Measurements from ENCODE around the gene DMC1. TPM values are rescaled to one million over a fixed set of nuclear protein-coding genes. Genes with fewer than 3 reads are reported as not detected.

Gene DMC1
- total and polyA plus RNA-seq, 2 of the 13 experiments (the other 11 are each of a cell fraction or from before 2014, with no cell fraction given): 0.82 TPM; not detected in 1

- TF ChIP-seq, protein P1, sequence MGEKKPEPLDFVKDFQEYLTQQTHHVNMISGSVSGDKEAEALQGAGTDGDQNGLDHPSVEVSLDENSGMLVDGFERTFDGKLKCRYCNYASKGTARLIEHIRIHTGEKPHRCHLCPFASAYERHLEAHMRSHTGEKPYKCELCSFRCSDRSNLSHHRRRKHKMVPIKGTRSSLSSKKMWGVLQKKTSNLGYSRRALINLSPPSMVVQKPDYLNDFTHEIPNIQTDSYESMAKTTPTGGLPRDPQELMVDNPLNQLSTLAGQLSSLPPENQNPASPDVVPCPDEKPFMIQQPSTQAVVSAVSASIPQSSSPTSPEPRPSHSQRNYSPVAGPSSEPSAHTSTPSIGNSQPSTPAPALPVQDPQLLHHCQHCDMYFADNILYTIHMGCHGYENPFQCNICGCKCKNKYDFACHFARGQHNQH (CRISPR knock-in tag; IDR thresholded peaks at IDR 0.05): no peak
- no peak for TF ChIP-seq THAP7 (CRISPR knock-in tag; IDR thresholded peaks at IDR 0.05)
- no peak for TF ChIP-seq ZNF383 (CRISPR knock-in tag; IDR thresholded peaks at IDR 0.05; ENCODE audit: borderline replicate concordance)
- no peak for TF ChIP-seq MEIS2 (CRISPR knock-in tag; IDR thresholded peaks at IDR 0.05)
- TF ChIP-seq, protein P2, sequence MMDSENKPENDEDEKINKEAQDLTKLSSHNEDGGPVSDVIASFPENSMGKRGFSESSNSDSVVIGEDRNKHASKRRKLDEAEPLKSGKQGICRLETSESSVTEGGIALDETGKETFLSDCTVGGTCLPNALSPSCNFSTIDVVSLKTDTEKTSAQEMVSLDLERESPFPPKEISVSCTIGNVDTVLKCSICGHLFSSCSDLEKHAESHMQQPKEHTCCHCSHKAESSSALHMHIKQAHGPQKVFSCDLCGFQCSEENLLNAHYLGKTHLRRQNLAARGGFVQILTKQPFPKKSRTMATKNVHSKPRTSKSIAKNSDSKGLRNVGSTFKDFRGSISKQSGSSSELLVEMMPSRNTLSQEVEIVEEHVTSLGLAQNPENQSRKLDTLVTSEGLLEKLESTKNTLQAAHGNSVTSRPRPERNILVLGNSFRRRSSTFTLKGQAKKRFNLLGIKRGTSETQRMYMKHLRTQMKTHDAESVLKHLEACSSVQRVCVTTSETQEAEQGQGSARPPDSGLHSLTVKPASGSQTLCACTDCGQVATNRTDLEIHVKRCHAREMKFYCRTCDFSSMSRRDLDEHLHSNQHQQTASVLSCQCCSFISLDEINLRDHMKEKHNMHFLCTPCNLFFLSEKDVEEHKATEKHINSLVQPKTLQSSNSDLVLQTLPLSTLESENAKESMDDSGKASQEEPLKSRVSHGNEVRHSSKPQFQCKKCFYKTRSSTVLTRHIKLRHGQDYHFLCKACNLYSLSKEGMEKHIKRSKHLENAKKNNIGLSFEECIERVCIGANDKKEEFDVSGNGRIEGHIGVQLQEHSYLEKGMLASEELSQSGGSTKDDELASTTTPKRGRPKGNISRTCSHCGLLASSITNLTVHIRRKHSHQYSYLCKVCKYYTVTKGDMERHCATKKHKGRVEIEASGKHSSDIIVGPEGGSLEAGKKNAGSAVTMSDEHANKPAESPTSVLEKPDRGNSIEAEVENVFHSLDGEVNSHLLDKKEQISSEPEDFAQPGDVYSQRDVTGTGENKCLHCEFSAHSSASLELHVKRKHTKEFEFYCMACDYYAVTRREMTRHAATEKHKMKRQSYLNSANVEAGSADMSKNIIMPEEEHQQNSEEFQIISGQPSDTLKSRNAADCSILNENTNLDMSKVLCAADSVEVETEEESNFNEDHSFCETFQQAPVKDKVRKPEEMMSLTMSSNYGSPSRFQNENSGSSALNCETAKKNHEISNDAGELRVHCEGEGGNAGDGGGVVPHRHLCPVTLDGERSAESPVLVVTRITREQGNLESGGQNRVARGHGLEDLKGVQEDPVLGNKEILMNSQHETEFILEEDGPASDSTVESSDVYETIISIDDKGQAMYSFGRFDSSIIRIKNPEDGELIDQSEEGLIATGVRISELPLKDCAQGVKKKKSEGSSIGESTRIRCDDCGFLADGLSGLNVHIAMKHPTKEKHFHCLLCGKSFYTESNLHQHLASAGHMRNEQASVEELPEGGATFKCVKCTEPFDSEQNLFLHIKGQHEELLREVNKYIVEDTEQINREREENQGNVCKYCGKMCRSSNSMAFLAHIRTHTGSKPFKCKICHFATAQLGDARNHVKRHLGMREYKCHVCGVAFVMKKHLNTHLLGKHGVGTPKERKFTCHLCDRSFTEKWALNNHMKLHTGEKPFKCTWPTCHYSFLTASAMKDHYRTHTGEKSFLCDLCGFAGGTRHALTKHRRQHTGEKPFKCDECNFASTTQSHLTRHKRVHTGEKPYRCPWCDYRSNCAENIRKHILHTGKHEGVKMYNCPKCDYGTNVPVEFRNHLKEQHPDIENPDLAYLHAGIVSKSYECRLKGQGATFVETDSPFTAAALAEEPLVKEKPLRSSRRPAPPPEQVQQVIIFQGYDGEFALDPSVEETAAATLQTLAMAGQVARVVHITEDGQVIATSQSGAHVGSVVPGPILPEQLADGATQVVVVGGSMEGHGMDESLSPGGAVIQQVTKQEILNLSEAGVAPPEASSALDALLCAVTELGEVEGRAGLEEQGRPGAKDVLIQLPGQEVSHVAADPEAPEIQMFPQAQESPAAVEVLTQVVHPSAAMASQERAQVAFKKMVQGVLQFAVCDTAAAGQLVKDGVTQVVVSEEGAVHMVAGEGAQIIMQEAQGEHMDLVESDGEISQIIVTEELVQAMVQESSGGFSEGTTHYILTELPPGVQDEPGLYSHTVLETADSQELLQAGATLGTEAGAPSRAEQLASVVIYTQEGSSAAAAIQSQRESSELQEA (CRISPR knock-in tag; IDR thresholded peaks at IDR 0.05; ENCODE audit: not compliant biosample characterization): no peak
- peak; percentile 57; the same call in 1 of the 2 replicates for TF ChIP-seq HDAC1 (CRISPR knock-in tag; IDR thresholded peaks at IDR 0.05)
- TF ChIP-seq HDAC2 (CRISPR knock-in tag; IDR thresholded peaks at IDR 0.05): peak; percentile 20; the same call in 1 of the 2 replicates
- 0 out of 2 replicates have a peak, but pooled peaks have one; percentile 6 for TF ChIP-seq E2F1 (CRISPR knock-in tag; IDR thresholded peaks at IDR 0.05)
- no peak for TF ChIP-seq ZNF263 (CRISPR knock-in tag; IDR thresholded peaks at IDR 0.05)
- no peak for TF ChIP-seq HNF4A (CRISPR knock-in tag; IDR thresholded peaks at IDR 0.05)
- no peak for TF ChIP-seq HIVEP1 (CRISPR knock-in tag; IDR thresholded peaks at IDR 0.05)
- TF ChIP-seq SATB2 (CRISPR knock-in tag; IDR thresholded peaks at IDR 0.05): no peak
- no peak for TF ChIP-seq ZNF431 (CRISPR knock-in tag; IDR thresholded peaks at IDR 0.05; ENCODE audit: borderline replicate concordance, low read depth)
- TF ChIP-seq ZNF207 (IDR thresholded peaks at IDR 0.05; ENCODE audit: borderline replicate concordance): no peak
- TF ChIP-seq NFKBIZ (CRISPR knock-in tag; IDR thresholded peaks at IDR 0.05): no peak
- no peak for TF ChIP-seq HNRNPLL (IDR thresholded peaks at IDR 0.05; ENCODE audit: low read depth, low read length, poor library complexity, severe bottlenecking)
- no peak for TF ChIP-seq PCBP2 (optimal IDR thresholded peaks at IDR 0.05; ENCODE audit: low read depth, low read length, poor library complexity, severe bottlenecking)
Measured at GRCh38 chr22:38504731-38505540, 65.0 kb downstream of the DMC1 start (continued).
